GM21381 (cell line): ENCODE results near the gene ATRAID.
"Not testable (repeated sequence)": the region's sequence is repeated elsewhere in the genome, so short reads cannot be mapped to it uniquely, and the experiment has no call there.

Experiments used
- ATAC-seq: cut with Tn5 transposase; IDR thresholded peaks from one replicate; pipeline ENCODE4 v1.9.1; 2021; ENCODE audit warnings: mild to moderate bottlenecking, moderate library complexity; ENCODE audit not compliant: unreplicated experiment

Gene ATRAID

DNA sequence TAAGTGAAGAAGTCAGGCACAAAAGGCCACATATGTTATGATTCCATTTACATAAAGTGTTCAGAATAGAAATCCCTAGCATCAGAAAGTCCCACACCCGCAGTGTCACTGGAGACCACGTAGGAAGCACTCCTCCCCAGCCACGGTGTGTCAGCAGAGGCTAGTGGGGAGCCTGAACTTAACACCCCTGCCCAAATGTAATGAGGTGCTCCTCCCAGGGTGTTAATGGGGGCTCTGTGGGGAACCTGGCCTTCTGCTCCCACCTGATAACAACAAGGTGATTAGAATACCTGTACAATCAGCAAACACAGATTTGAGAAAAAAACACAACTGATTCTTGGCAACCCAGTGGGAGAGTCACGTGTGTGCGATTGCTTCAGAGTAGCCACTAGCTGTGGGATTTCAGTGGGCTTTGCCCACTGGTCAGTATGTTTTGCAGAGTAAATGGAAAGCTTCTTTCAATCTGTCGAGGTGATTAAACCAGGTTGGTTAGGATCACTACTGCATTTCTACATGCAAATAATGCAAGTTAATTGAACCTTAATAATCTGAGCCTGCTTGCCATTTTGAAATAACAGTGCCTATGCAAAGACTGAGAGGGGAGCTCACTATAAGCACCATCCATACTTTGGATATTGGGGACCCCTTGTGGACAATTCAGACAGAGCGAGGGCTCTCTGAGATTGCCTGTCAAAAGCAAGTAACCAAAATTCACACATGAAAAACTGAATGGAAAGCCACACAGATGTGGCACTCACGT is 20.6 kb upstream of the ATRAID start:
- no peak for ATAC-seq

DNA sequence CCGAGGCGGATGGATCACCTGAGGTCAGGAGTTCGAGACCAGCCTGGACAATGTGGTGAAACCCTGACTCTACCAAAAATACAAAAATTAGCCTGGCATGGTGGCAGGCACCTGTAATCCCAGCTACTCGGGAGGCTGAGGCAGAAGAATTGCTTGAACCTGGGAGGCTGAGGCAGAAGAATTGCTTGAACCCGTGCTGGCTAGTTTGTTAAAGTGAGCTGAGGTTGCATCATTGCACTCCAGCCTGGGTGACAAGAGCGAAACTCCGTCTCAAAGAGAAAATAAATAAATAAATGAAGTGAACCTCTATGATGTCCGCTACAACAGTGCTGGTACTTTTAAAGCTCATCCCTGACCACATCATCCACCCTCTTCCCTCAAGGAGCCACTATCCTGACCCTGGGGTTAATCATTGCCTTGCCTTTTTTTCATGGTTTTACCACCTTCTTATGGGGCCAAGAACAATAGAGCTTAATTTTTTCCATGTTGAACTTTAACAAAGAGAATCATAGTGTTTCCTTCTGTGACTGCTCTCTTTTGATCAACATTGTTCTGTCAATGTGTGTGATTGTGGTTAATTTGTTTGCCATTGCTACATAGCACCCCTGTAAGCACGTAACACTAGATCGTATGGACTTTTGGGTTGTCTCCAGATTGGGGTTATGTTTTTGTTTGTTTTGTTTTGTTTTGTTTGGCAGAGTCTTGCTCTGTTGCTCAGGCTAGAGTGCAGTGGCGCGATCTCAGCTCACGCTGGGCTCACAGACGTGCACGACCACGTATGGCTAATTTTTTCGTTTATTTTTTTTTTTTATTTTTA is 17.1 kb upstream of the ATRAID start:
- ATAC-seq, result no peak

DNA sequence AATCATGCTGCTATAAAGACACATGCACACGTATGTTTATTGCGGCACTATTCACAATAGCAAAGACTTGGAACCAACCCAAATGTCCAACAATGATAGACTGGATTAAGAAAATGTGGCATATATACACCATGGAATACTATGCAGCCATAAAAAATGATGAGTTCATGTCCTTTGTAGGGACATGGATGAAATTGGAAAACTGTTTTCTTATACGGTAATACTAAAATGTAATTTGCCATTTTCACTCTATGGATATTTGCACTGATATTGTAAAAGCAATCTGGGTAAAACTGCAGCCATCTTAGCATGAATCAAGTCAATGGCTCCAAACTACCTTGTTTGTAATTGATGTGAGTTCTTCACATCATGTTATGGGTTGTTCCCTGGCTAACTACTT is 16.0 kb upstream of the ATRAID start:
- not testable (repeated sequence) for ATAC-seq

DNA sequence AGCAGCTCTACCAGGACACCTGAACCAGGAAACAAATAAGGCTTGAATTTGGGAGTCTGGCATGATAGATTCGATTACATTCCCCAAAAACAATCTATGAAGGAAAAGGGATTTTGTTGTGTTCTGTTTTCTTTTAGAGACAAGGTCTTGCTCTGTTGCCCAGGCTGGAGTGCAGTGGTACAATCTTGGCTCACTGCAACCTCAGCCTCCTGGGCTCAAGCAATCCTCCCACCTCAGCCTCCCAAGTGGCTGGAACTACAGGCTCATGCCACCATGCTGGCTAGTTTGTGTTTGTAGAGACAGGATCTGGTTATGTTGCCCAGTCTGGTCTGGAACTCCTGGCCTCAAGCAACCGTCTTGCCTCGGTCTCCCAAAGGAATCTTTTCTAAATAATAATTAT is 13.8 kb upstream of the ATRAID start:
- ATAC-seq, result not testable (repeated sequence)

DNA sequence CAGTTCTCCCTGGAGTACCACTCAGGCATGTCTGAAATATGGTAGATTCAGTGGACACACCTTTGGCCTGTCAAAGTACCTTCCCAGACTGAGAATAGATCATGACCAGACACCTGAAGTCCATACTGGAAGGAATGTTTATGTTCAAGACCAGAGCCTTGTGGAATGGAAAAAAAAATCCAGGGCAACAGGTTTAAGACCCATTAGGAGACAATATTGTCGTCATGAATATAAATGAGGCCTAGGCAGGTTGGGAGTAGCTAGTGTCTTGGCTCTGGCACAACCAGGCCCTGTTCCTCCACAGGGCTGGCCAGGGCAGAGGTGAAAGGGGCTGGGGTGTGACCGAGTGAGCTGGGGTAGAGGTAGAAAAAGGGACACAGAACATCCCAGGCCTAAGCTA is 13.2 kb upstream of the ATRAID start:
- ATAC-seq, result no peak

DNA sequence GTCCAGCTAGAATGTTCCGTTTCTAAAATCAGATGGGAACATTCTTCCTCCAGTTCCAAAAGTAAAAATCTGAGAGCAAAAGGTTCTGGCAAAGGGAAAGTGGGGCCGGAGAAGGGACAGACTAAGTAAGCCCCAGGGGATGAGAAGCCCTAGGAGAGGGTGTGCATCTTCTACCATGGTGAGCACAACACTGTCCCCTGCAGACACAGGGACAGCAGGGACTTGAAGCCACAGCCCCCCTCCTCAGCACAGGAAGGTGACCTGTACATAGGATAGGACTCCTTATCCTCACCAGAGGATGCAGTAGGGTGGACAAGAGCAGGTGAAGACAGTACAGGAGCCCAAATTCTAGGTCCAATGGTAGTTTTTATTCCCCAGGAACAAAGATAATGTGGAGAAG is 12.6 kb upstream of the ATRAID start:
- ATAC-seq, result no peak

DNA sequence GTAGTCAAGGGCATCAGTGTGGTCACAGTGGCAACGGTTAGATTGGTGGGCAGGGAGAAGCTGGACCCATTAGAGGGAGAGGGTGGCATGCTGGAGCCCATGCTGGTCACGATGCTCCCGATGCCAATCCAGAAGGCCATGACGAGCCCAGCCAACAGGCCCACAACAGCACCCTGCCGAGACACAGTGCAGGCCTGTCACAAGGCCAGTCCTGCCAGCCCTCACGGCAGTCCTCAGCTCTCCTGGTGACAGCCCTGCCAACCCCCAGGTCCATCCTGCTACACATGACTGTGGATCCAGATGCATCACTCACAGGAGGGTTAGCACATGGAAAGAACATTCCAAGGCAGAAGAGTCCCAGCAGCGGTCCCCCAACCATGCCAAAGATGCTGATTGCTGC is 10.2 kb upstream of the ATRAID start:
- no peak for ATAC-seq

DNA sequence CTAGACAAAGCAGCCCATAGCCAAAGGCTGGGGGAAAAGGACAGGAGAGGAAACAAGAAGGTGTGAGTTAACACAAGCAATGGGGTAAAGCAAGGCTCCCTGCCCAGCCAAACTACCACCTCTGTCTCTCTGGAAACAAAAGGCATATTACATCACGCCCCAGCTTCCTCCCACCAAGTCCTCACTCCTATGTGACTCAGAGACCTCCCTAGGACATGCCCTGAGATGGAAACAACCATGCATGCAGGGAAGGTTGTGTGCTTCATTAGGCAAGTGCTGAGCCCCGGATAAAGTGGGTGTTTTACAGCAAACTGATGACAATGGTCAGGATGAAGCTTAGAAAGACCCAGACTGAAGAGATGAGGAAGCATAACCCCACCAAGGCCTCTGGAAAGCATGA is 9.0 kb upstream of the ATRAID start:
- ATAC-seq, result no peak

DNA sequence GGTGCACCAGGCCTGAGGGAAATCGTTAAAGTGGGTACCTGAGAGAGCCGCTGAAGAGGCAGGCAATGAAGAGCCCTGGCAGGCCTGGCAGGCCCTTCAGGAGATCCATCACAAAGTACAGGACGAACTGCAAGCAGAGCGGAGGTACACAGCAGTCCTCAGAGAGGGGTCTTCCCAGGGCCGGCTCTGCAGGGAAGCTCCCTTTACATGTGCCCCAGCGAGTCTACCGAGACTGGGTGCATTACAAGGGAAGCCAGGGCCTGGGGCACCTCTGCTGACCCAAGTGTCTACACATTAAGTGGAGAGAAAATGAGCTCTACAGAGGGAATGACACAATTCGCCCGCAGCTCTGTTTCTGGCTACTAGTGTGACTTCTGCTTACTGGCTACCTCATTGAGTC is 8.1 kb upstream of the ATRAID start:
- ATAC-seq, result no peak

DNA sequence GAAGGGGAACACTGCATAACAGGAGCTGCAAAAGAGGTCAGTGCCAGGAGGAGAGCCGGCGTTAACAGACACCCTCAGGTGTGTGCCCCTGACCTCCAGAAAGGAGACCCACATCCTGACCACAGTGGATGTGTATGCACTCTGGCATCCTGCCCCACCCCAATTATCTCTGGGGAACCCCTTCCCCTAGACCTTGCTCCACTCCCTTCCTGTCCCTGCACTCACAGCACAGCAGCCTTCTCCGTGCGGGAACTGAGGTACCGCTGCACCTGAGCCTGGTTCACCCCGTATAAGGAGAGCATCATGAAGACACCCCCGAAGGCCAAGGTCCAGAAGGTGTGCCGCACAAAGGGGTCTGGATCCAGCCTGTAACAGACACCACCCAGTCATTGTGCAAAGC is 7.3 kb upstream of the ATRAID start:
- ATAC-seq, result no peak

DNA sequence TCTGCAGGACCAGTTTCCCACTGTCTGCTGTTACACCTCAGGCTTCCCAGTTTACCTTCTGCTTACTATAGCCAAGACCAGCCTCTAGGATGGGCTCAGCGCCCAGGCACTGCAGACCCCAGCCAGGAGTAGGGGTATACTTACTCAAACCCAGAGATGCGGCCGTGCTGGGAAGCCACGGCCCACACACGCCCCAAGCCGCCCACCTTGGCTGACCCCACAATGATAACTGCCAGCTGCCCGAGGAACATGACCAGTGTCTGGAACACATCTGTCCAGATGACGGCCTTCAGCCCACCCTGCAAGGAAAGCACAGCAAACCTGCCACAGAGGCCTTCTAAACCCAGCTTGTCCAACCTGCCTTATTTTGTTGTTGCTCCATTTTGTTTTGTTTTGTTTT is 6.6 kb upstream of the ATRAID start:
- ATAC-seq, result no peak

DNA sequence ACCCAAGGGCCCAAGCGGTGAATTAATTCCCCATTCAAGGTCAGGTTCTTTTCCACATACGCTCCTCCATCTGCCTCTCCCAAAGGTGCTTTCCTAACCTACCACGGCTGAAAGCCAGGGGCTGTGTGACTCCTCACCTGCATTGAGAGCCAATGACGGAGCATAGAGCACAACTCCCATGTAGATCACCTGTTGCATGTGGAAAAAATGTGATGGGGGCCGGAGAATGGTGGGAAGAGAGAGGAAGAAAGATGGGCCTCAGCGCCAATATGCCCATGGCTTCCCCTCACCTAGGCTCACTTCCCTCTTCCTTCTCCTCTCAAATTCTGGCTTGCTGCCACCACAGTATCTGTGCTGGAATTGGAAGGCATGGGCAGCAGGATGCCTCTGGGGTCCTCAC is 5.5 kb upstream of the ATRAID start:
- no peak for ATAC-seq

DNA sequence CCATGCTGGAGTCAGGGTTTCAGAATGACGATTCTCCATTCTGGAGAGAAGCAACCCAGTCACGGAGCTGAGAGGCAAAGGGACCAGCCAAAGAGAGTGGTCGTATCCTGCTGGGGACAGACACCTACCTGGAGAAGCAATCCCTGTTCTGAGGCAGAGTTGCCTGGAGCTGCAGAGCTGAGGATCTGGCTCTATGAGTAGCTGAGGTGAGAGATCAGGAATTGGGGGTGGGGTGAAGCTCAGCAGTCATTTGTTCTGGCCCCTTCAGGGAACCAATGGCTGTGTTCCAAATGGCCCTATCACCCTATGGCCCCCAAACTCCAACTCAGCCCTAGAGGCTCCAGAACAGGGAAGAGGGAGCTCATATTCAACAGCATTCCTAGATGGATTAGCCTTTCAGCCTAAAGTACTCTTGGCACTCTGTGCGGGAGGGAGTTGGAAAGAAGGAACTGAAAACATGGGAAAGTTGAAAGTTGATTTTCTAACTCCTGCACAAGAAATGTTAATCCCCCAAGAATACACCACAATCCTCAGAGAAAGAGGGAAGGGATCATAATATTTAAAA is 3.3 kb upstream of the ATRAID start:
- no peak for ATAC-seq

DNA sequence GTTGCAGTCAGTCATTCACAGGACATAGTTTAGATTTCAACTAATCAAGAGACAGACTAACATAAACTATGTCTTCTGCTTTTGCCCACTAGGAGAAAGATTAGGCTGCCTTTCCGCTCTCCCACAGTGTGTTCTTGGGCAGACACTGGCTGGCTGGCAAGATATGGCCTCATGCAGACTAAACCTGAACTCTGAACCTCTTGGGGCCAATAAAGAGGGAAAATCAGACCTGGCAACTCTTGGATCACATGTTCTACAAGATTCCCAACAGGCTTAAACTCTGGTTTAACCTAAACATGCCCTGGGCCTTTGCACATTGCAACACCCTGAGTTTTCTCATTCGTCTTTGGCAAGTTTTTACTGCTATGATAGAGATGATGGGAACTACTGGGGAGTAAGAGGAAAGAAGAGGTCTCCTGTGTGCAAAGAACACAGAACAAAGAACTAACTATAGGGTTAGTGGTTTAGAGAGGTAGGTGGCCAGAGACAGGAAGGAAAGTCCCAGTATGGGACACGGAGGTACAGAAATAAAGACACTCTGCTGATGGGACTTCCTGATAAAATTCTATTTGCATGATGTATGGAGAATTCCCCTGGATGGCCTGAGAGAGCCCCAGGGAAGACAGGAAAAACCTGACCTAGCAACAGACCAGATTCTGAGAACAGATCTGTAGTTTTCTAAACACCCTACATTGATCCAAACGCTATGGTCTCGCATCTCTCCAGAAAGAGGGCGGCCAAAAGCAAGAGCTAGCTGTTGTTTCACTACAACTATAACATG is 2.0 kb upstream of the ATRAID start:
- no peak for ATAC-seq

DNA sequence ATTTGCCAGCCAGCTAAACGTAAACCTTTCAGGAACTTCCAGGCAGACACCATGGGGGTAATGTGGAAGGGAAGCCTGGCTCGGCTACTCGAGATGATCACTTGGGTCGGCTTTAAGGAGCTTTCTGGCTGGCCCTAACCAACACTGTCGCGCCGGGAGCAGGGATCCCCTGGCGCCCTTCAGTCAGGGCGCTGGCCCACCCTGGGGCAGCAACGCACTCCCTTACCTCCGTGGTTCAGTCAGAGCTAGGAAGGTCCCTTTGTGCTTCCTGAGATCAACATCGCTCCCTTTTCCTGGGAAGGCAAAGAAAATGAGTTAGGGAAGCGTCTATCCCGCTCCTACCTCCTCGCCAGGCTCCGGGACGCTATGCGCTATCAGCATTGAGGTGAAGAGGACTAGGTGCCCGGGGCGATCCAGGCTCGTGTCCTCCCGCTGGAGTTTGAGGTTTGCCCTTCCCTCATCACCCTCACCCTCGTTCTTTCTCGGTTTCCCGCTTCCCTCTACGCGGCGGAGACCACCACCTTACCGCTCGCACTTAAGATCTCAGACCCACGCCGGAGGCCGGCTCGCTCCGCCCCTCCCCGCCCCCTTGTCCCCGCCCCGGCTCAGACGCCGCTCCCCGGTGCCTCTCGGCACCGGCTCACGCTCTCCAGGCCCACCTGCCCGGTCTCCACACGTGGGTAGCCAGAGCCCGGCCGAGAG is 449 bp upstream of the ATRAID start:
- no peak for ATAC-seq

DNA sequence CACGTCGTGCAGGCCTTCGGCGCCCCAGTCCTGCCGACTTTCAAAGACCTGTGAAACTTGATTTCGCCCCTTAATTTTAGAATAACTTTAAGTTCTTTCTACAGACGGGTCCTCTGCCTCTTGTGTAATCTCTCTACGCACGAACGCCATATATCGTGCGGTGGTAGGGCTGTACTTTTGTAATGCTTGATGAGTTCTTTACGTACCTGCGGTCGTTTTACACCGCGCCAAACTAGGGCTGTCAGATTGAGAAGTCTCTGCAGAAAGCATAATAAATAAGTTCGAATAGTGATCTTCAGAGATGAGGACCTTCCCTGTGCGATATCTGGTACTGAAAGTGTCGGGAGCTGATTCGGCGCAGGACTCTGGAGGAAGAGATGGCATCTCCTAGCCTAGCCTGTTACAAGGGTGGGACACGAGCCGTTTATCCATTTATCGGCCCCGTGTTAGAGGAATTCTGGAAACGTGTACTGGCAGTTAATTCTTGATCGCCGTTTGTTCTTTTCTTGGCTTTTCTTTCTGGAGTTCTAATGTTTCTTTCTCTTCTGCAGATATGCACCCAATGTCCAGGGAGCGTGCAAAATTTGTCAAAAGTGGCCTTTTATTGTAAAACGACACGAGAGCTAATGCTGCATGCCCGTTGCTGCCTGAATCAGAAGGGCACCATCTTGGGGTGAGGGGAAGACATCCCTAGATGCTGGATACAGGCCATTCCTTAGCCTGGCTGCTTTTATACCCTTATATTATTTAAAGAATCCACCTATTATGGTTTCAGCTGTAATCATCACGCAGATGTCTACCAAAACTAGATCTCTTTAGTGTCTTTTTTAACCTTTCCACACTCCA is 1.0 kb downstream of the ATRAID start:
- no peak for ATAC-seq

DNA sequence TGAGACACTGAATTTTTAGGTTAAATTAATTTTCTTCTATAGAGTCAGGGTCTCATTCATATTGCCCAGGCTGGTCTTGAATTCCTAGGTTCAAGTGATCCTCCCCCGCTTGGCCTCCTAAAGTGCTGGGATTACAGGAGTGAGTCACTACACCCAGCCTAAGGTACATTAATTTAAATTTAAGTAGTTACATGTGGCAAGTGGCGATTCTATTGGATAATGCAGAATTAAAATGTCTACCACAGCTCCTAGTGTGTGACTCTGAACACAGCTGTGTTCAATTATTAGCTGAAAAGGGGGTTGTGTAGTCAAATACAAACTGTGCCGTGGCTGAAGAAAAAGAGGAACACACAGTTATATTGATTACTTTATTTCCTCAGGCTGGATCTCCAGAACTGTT is 3.1 kb downstream of the ATRAID start:
- no peak for ATAC-seq

DNA sequence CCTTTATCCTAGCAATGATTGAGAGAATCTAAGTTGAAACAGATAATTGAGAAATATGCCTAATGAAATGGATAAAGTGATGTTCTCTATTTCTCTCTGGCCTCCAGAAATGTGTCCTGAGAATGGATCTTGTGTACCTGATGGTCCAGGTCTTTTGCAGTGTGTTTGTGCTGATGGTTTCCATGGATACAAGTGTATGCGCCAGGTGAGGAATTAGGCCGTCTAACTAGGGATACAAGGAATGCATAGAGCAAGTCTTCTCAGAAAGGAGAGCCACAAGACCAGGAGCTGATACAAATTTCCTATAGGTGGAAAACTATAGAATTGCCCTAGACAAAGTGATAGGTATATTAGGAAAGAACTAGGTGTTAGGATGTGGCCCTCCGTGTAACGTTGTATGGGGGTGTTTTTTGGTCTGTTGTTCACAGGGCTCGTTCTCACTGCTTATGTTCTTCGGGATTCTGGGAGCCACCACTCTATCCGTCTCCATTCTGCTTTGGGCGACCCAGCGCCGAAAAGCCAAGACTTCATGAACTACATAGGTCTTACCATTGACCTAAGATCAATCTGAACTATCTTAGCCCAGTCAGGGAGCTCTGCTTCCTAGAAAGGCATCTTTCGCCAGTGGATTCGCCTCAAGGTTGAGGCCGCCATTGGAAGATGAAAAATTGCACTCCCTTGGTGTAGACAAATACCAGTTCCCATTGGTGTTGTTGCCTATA is 4.7 kb downstream of the ATRAID start:
- ATAC-seq, result no peak
